NCI-H1105 (cell line): Measurements from ENCODE around the gene SLC22A4.

Experiments used
- DNase-seq: peaks from one replicate; lab custom pipeline; 2025; lab: John Stamatoyannopoulos, UW

Gene SLC22A4

GRCh38 chr5:132262882-132263547 is 31.2 kb upstream of the SLC22A4 start:
- DNase-seq, result no peak

GRCh38 chr5:132263548-132264261 is 30.5 kb upstream of the SLC22A4 start:
- no peak for DNase-seq

DNA sequence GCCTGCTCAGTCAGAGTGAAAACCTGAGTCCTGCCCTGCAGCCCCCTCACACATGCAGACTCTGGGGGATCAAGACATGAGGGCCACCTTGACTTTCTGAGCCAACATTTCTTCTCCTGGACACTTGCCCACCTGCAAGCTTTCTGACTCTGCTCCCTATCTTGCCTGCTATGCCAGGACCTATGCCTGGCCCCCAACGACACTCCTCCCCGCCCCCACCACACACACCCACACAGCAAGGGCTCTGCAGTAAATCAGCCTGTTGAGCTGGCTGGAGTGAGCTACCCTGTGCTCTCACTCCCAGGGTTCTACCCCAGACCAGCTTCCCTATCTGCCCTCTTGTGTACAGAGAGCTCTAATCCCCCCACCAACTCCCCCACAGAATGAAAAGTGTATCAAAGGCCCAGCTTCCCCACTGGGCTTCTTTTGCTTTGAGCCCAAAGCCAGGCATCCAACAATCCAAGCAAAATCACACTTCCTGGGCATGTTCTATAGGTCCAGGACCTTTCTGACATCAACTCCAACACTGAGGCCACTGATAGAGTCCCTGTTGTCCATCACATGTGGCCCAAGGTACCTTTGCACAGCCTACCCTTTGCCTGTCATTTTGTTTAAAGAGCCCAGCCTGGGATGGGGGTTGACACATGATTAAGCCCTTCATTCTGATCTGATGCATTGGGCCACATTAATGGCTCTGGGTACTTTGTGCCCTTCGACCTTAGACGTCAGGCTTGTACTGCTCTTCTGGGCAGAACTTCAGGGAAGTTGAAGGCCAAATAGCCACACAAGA is 29.5 kb upstream of the SLC22A4 start:
- DNase-seq, result no peak

DNA sequence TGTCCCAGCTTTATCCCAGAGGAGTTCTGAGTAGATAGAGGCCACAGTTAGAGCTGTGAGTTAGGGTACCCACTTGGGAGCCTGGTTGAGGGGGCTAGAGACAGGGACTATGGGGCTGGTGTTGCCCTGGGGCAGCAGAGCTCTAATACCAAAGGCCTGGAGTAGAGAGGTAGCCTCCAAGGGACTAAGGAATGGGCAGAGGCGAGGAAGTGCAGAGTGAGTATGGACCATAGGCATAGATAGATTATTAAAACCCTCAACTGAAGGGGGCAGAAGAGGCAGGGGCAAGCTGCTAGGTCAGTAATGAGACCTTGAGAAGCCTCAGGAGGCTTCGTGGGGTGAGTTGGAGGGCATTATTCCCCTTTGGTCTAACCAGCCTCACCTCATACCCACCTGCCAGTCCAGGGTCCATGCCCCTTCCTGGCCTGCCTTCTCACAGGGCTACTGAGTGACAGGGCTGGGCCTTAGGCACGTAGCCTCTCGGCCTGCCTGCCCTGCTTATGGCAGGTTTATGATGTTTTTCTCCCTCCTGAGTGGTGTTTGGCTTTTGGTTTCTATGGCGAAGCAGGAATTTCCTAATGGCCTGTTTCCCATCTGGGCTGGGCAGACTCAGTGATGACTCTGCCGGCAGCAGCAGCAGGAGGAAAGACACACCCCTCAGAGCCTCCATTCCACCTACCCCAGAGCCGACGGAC is 28.7 kb upstream of the SLC22A4 start:
- DNase-seq, result no peak

GRCh38 chr5:132266031-132266835 is 28.0 kb upstream of the SLC22A4 start:
- DNase-seq, result no peak

DNA sequence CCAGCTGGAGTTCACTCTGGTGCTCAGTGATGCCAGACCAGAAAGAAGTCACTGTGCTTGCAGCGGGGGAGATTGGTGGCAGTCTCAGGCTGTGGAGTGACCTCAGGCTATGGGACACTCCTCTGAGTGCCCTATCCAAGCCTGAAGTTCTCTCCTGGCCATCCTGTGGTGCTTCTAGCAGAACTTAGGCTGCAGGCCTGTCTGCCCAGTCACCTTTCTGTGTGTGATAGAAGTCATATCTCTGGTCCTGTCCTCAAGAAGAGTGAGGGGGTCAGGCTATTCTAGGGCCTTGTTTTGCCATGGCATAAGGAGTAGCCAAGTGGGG is 27.4 kb upstream of the SLC22A4 start:
- DNase-seq, result no peak

GRCh38 chr5:132267166-132267739 is 26.9 kb upstream of the SLC22A4 start:
- no peak for DNase-seq

DNA sequence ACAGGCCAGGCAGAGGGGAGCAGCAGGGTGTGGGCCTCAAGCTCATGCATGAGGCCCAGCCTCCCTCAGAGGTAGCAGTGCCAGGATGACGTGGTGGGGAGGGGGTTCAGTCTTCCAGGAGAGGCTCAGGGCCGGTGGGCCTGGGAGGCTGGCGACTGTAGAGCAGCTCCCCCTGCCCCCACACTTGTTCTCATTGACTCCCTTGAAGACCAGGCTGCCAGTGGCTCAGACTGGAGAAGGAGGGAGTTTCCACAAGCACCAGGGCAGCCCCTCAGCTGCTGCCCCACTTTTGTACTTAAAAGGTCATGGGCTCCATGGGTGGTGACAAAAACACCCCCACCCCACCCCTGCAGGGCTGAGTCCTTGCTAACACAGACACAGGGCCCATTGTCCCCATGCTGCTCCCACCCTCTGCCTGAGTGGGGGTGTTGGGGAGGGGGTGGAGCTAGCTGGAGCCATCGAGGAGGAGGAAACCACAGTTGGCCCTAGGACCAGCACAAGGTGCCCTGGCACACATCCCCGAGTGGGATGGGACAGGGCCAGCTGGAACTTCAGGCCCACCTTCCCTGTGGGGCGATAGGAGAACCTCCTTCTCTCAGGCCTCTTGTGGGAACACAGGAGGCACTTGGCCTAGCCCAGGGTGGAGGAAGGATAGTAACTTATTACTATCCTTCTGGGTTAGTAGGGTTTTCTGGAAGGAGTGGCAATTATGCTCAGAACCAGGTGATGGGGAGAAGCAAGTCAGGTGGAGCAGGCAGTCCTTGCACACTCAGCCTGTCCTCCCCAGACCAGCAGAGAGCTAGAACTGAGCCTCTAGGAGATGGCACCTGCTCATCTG is 26.0 kb upstream of the SLC22A4 start:
- DNase-seq, result no peak

DNA sequence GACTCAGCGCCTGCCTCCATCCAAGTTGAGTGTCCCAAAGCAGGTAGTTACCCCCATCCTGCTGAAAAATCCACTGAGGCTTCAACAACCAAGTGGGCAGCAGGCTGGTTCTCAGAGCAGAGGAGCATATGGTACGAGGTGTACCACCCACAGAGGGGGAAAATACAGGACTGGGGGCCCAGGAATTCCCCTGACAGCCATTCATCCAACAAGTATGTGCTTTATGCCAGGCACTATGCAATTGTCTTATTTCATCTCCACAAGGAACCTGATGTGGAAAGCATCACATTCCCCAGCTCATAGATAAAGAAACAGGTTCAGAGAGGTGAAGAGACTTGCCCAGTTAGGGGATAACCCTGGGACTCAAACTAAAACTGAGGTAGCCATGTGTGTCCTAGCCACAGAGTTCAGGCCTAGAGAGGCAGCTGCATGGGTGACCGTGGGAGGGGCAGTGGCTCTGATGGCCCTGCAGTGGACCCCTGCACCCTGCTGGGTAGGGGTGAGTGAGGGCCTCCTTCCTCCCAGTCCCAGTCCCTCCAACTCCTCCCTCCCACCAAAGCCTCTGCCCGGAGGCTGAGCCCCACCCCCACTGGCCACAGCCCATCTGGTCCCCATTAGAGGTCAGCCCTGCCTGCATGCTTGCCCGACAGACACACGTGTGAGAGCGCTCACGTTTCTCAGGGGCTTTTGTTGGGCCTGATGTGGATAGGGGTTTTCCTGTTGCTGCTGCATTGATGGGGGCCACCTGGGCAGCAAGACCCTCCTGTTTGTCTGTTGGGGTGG is 25.2 kb upstream of the SLC22A4 start:
- no peak for DNase-seq

- DNase-seq, result no peak
These were observed 24.4 kb upstream of the SLC22A4 start for GRCh38 chr5:132269635-132270334.

DNA sequence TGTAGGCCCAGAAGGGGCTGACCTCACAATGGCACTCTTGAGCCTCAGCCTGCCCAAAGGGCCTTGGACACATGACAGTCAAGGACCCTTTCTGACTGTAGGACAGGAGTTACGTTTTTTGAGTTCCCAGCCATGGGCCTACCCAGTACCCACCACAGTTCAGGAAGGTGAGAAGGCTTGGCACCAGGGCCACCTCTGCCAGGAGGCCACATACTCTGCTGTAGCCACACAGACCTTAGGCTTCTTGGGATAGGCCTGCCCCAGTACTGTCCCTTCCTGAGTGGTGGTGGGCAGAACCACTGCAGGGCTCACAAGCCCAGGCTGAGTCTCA is 23.9 kb upstream of the SLC22A4 start:
- DNase-seq, result no peak

DNA sequence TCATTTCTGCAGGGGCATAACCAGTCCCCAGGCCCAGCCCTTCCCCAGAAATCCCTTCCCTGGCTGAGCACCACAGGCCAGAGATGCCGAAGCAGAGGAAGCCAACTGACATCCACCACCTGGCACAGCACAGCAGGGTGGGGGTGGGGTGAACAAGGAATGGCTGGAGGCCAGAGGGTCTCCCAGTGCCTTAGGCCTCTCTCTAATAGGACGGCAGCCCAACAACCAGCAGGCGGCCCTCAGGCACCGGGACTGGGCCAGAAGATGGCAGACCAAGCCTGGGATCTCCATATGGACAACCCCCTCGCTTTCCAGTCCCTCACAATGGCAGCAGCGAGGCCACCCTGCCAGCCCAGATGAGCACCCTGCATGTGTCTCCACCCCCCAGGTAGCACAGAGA is 23.5 kb upstream of the SLC22A4 start:
- DNase-seq, result no peak

GRCh38 chr5:132271251-132272246 is 22.6 kb upstream of the SLC22A4 start:
- no peak for DNase-seq

DNA sequence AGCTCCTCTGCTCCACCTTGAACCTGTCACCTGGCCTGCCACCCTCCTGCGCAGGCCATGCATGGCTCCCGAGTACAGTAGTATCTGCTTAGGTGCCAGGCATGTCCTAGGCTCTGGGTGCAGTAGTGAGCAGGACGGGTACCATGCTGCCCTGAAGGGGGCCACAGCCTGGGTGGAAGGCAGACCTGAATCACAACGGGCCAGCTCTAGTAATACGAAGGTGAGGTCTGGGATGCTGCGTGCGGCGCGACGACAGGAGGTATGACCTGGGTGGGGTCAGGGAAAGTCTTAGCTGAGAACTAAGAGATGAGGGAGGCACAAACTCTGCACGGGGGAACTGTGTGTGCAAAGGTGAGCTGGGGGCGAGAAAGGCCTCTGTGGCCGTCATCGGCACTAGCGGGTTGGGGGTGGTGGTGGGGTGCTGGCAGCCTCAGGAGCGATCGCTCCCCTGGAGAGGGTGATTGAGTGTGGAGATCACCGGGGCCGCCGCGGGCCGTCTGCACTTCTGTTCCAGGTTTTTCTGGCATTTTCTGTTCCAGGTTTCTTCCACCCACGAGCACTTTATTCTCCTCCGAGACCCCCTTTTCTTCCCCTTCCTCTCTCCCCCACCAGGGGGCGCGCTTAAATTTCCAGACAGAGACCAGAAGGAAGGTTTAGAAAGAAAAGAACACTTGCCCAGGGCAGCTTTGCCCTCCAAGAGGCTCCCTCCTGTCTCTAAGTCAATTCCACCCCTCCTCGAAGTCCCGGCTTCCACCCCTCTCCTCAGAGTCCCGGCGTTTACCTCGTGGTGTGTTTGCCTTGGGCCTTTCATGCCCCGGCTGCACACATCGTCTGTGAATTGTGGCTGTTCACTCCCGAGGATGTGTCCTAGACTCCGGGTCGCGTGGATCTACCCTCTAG is 21.6 kb upstream of the SLC22A4 start:
- peak; percentile 11 for DNase-seq

GRCh38 chr5:132273631-132274030 is 20.6 kb upstream of the SLC22A4 start:
- DNase-seq, result no peak

DNA sequence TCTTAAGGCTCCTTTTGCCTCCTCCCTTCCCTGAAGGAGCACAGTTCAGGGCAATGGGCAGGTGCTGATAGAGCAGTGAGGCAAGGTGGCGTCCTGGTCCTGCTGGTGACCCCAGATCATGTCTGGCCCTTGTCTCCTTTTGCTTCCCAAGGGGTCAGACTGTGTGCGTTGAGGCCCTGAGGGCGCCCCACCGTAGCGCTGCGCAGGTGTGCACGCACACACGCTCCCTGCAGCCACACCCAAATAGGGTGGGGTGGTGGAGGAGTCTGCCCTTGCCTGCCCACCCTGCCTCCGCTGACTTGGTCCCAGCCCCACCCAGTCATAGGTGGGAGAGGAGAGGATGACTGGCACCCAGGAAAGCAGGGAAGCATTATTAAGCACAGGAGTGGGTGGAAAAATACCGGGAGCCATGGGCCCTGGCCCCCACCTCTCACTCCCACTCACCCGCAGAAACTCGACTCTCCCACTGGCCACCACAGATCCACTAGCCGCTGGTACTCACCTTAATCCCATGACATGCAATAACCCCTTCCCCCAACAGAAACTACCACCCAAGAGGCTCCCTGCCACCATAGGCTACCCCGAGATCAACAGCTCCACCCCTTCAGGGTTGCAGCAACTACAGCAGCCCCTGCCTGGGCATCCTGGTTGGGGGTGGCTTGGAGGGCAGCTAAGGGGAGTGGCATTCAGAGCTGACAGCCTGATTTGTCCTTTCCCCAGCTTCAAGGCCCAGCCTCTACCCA is 20.0 kb upstream of the SLC22A4 start:
- DNase-seq, result no peak
